Breast epithelium (tissue), 3 donors: ENCODE measurements around the gene SNX15.

Source experiments
- POLR2A ChIP-seq: fragments of 450-650 bp; IDR thresholded peaks from one replicate; pipeline ENCODE4 v1.6.1; 2016; ENCODE audit warnings: antibody characterized with exemption, mild to moderate bottlenecking, moderate library complexity
- TF ChIP-seq, protein P1 (sequence below), 3 donors: fragments of 450-650 bp; IDR thresholded peaks; one replicate each; pipeline ENCODE4 v1.5.1; 2016 to 2017; ENCODE audit warnings: antibody characterized with exemption in 3 of 3, mild to moderate bottlenecking in 3 of 3, moderate library complexity in 3 of 3

DNA sequence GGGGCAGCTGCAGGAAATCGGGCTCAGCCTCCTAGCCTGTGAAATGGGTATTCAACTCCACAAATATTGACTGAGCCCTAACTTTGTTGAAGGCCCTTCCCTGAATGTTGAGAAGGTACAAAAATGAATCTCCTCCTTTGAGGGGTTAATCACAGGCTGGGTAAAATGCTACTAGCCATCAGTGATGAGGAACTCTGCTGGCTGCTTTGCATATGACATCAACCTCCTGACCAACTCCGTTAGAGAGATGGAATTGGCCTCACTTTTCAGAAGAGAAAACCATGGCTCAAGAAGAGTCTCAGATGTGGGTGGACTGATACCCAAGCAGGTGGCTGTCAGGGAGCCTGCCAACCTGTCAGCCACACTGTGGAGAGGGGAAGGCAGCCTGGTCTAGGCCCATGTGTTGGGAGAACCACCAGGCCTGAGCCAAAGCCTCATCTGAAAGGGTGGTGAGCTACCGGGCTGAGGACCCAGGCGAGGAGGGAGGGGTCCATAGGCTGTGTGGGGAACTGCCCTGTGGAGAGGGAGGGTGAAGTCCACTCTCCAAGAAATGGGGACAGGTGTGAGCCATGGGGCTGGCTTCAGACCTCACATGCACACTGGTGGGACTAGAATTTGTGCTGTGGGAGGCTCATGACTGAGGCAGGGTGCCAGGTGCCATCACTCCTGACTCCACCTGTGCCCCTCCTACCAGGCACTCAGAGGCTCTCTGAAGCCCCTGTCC lies 44.8 kb downstream of the SNX15 start:
- TF ChIP-seq, protein P1, sequence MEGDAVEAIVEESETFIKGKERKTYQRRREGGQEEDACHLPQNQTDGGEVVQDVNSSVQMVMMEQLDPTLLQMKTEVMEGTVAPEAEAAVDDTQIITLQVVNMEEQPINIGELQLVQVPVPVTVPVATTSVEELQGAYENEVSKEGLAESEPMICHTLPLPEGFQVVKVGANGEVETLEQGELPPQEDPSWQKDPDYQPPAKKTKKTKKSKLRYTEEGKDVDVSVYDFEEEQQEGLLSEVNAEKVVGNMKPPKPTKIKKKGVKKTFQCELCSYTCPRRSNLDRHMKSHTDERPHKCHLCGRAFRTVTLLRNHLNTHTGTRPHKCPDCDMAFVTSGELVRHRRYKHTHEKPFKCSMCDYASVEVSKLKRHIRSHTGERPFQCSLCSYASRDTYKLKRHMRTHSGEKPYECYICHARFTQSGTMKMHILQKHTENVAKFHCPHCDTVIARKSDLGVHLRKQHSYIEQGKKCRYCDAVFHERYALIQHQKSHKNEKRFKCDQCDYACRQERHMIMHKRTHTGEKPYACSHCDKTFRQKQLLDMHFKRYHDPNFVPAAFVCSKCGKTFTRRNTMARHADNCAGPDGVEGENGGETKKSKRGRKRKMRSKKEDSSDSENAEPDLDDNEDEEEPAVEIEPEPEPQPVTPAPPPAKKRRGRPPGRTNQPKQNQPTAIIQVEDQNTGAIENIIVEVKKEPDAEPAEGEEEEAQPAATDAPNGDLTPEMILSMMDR (IDR thresholded peaks at IDR 0.05): no peak
- TF ChIP-seq POLR2A: no peak
